T-helper 2 cell treated with Interferon-gamma antibody and Interleukin-4, amounts not matched to agents 5 μg/mL and 100 μg/mL, for 36 hours (primary cell): ENCODE results near the gene AP2A2.
A peak's percentile ranks its signal among the peaks of the same experiment; 100 is the strongest.

Experiments
- DNase-seq: peaks from one replicate; pipeline ENCODE4 v3.0.0; 2021; ENCODE audit warnings: low spot score
- H3K27ac Mint-ChIP-seq: one replicate; pipeline ENCODE4 v1.8.0; 2021; ENCODE audit warnings: mild to moderate bottlenecking, mixed read lengths
- H3K27me3 Mint-ChIP-seq: one replicate; pipeline ENCODE4 v1.8.0; 2021; ENCODE audit warnings: low read depth, mixed read lengths
- H3K36me3 Mint-ChIP-seq: one replicate; pipeline ENCODE4 v1.8.0; 2021; ENCODE audit warnings: low read depth, mixed read lengths
- H3K4me1 Mint-ChIP-seq: one replicate; pipeline ENCODE4 v1.8.0; 2021; ENCODE audit warnings: low read depth, mixed read lengths
- H3K4me3 Mint-ChIP-seq: one replicate; pipeline ENCODE4 v1.8.0; 2022; ENCODE audit warnings: mild to moderate bottlenecking, moderate library complexity, mixed read lengths
- H3K9me3 Mint-ChIP-seq: one replicate; pipeline ENCODE4 v1.8.0; 2021; ENCODE audit warnings: mixed read lengths

AP2A2 gene

GRCh38 chr11:924406-925157, 1.1 kb upstream of the AP2A2 start:
- H3K36me3 Mint-ChIP-seq, result peaks cover 10% of the 10 kb centered on the region
- no peak overlapping the region for H3K27ac Mint-ChIP-seq
- H3K4me1 Mint-ChIP-seq, result peaks cover 21% of the 10 kb centered on the region
- no peaks in the 10 kb centered on the region for H3K9me3 Mint-ChIP-seq
- no peaks in the 10 kb centered on the region for H3K27me3 Mint-ChIP-seq
- no peak overlapping the region for H3K4me3 Mint-ChIP-seq
- no peak for DNase-seq

- Mint-ChIP-seq H3K9me3 (no peaks in the 10 kb centered on the region), H3K36me3 (peaks cover 10% of the 10 kb centered on the region), H3K4me3 (no peak overlapping the region), H3K27ac (no peak overlapping the region), H3K27me3 (no peaks in the 10 kb centered on the region), H3K4me1 (peaks cover 21% of the 10 kb centered on the region)
- DNase-seq, result no peak
Measured at GRCh38 chr11:925158-925495, 543 bp upstream of the AP2A2 start.

GRCh38 chr11:926341-926916, 759 bp downstream of the AP2A2 start:
- DNase-seq, result no peak
- H3K4me3 Mint-ChIP-seq, result peak overlapping the region; percentile 84
- no peaks in the 10 kb centered on the region for H3K27me3 Mint-ChIP-seq
- H3K9me3 Mint-ChIP-seq, result no peaks in the 10 kb centered on the region
- H3K4me1 Mint-ChIP-seq, result peaks cover 26% of the 10 kb centered on the region
- H3K36me3 Mint-ChIP-seq, result peaks cover 10% of the 10 kb centered on the region
- H3K27ac Mint-ChIP-seq, result peak overlapping the region; percentile 62

- H3K4me1 Mint-ChIP-seq, result peaks cover 30% of the 10 kb centered on the region
- H3K27me3 Mint-ChIP-seq, result no peaks in the 10 kb centered on the region
- peak overlapping the region; percentile 54 for H3K4me3 Mint-ChIP-seq
- H3K36me3 Mint-ChIP-seq, result peaks cover 13% of the 10 kb centered on the region
- H3K27ac Mint-ChIP-seq, result peak overlapping the region; percentile 26
- no peak for DNase-seq
- no peaks in the 10 kb centered on the region for H3K9me3 Mint-ChIP-seq
Measured at GRCh38 chr11:927871-928270, 2.2 kb downstream of the AP2A2 start.

- DNase-seq, result no peak
- H3K9me3 Mint-ChIP-seq, result no peaks in the 10 kb centered on the region
- peaks cover 33% of the 10 kb centered on the region for H3K4me1 Mint-ChIP-seq
- no peak overlapping the region for H3K4me3 Mint-ChIP-seq
- H3K27me3 Mint-ChIP-seq, result no peaks in the 10 kb centered on the region
- H3K27ac Mint-ChIP-seq, result no peak overlapping the region
- peaks cover 13% of the 10 kb centered on the region for H3K36me3 Mint-ChIP-seq
Measured at GRCh38 chr11:928786-929185, 3.1 kb downstream of the AP2A2 start.

GRCh38 chr11:929405-929804, 3.7 kb downstream of the AP2A2 start:
- no peak overlapping the region for H3K4me3 Mint-ChIP-seq
- peaks cover 33% of the 10 kb centered on the region for H3K4me1 Mint-ChIP-seq
- no peak overlapping the region for H3K27ac Mint-ChIP-seq

GRCh38 chr11:931385-931784, 5.7 kb downstream of the AP2A2 start:
- Mint-ChIP-seq H3K27ac (no peak overlapping the region), H3K36me3 (peaks cover 11% of the 10 kb centered on the region), H3K27me3 (no peaks in the 10 kb centered on the region), H3K9me3 (no peaks in the 10 kb centered on the region), H3K4me3 (no peak overlapping the region), H3K4me1 (peaks cover 32% of the 10 kb centered on the region)
- DNase-seq, result no peak

More at GRCh38 chr11:929405-929804, 3.7 kb downstream of the AP2A2 start:
- Mint-ChIP-seq H3K36me3 (peaks cover 13% of the 10 kb centered on the region), H3K27me3 (no peaks in the 10 kb centered on the region), H3K9me3 (no peaks in the 10 kb centered on the region)
- DNase-seq, result no peak

GRCh38 chr11:932435-932834, 6.8 kb downstream of the AP2A2 start:
- Mint-ChIP-seq H3K4me3 (no peak overlapping the region), H3K4me1 (peaks cover 26% of the 10 kb centered on the region), H3K27ac (no peak overlapping the region), H3K36me3 (peaks cover 4% of the 10 kb centered on the region), H3K9me3 (no peaks in the 10 kb centered on the region), H3K27me3 (no peaks in the 10 kb centered on the region)
- no peak for DNase-seq

- Mint-ChIP-seq H3K27me3 (no peaks in the 10 kb centered on the region), H3K4me3 (no peak overlapping the region), H3K27ac (no peak overlapping the region), H3K36me3 (peaks cover 3% of the 10 kb centered on the region), H3K4me1 (peaks cover 22% of the 10 kb centered on the region), H3K9me3 (no peaks in the 10 kb centered on the region)
- no peak for DNase-seq
Measured at GRCh38 chr11:933142-933851, 7.6 kb downstream of the AP2A2 start.

- Mint-ChIP-seq H3K27me3 (no peaks in the 10 kb centered on the region), H3K4me1 (peaks cover 19% of the 10 kb centered on the region), H3K36me3 (peaks cover 3% of the 10 kb centered on the region), H3K9me3 (no peaks in the 10 kb centered on the region), H3K4me3 (no peak overlapping the region), H3K27ac (no peak overlapping the region)
- no peak for DNase-seq
Measured at GRCh38 chr11:933936-934335, 8.3 kb downstream of the AP2A2 start.

- Mint-ChIP-seq H3K27me3 (no peaks in the 10 kb centered on the region), H3K9me3 (no peaks in the 10 kb centered on the region), H3K36me3 (peaks cover 3% of the 10 kb centered on the region), H3K4me3 (no peak overlapping the region), H3K27ac (no peak overlapping the region), H3K4me1 (peaks cover 20% of the 10 kb centered on the region)
- DNase-seq, result no peak
Measured at GRCh38 chr11:934527-934926, 8.9 kb downstream of the AP2A2 start.

GRCh38 chr11:936199-936598, 10.5 kb downstream of the AP2A2 start:
- Mint-ChIP-seq H3K36me3 (peaks cover 3% of the 10 kb centered on the region), H3K9me3 (no peaks in the 10 kb centered on the region), H3K27ac (no peak overlapping the region), H3K27me3 (no peaks in the 10 kb centered on the region), H3K4me1 (peaks cover 22% of the 10 kb centered on the region), H3K4me3 (no peak overlapping the region)
- DNase-seq, result no peak

- Mint-ChIP-seq H3K27me3 (no peaks in the 10 kb centered on the region), H3K4me3 (no peak overlapping the region), H3K27ac (no peak overlapping the region), H3K36me3 (no peaks in the 10 kb centered on the region), H3K9me3 (no peaks in the 10 kb centered on the region), H3K4me1 (peaks cover 18% of the 10 kb centered on the region)
- no peak for DNase-seq
Measured at GRCh38 chr11:937841-938261, 12.2 kb downstream of the AP2A2 start.

- Mint-ChIP-seq H3K4me3 (peak overlapping the region; percentile 17), H3K27me3 (no peaks in the 10 kb centered on the region), H3K36me3 (peaks cover 14% of the 10 kb centered on the region), H3K9me3 (no peaks in the 10 kb centered on the region), H3K27ac (no peak overlapping the region), H3K4me1 (peaks cover 16% of the 10 kb centered on the region)
- no peak for DNase-seq
Measured at GRCh38 chr11:940496-941135, 14.9 kb downstream of the AP2A2 start.
